NCI-H1417 (cell line): ENCODE data around the gene SPCS1.
A peak's percentile ranks its signal among the peaks of the same experiment; 100 is the strongest.
"Not testable (repeated sequence)": the region's sequence is repeated elsewhere in the genome, so short reads cannot be mapped to it uniquely, and the experiment has no call there.

Source experiments
- DNase-seq, 3 experiments: peaks; one replicate each; lab custom pipeline; 2025; lab: John Stamatoyannopoulos, UW

Gene SPCS1

GRCh38 chr3:52694528-52695189 lies 11.2 kb upstream of the SPCS1 start:
- no peak for DNase-seq

GRCh38 chr3:52695798-52696671 lies 9.9 kb upstream of the SPCS1 start:
- DNase-seq, result no peak

- DNase-seq, result no peak
Observed at GRCh38 chr3:52696830-52697631, 8.9 kb upstream of the SPCS1 start.

GRCh38 chr3:52697632-52697965 lies 8.3 kb upstream of the SPCS1 start:
- no peak for DNase-seq

GRCh38 chr3:52703341-52703740 lies 2.6 kb upstream of the SPCS1 start:
- no peak for DNase-seq

- peak in 2 of 3 experiments; percentile 42 to 54 for DNase-seq
Observed at GRCh38 chr3:52704611-52705437, 1.1 kb upstream of the SPCS1 start.

GRCh38 chr3:52705438-52705687 lies 543 bp upstream of the SPCS1 start:
- DNase-seq, result no peak

GRCh38 chr3:52707585-52707984 lies 1.7 kb downstream of the SPCS1 start:
- DNase-seq, result no peak

GRCh38 chr3:52710512-52710911 lies 4.6 kb downstream of the SPCS1 start:
- no peak for DNase-seq

- DNase-seq, result no peak
Observed at GRCh38 chr3:52712291-52713212, 6.6 kb downstream of the SPCS1 start.

GRCh38 chr3:52714335-52715302 lies 8.7 kb downstream of the SPCS1 start:
- DNase-seq, result no peak

GRCh38 chr3:52715714-52716305 lies 9.9 kb downstream of the SPCS1 start:
- DNase-seq, result no peak

GRCh38 chr3:52719618-52720017 lies 13.7 kb downstream of the SPCS1 start:
- no peak for DNase-seq

GRCh38 chr3:52721002-52721729 lies 15.3 kb downstream of the SPCS1 start:
- DNase-seq, result no peak

GRCh38 chr3:52721730-52722008 lies 15.8 kb downstream of the SPCS1 start:
- no peak for DNase-seq

- no peak for DNase-seq
Observed at GRCh38 chr3:52722491-52722890, 16.6 kb downstream of the SPCS1 start.

GRCh38 chr3:52723935-52724334 lies 18.0 kb downstream of the SPCS1 start:
- no peak for DNase-seq

GRCh38 chr3:52724511-52724910 lies 18.6 kb downstream of the SPCS1 start:
- no peak for DNase-seq

GRCh38 chr3:52728753-52729152 lies 22.8 kb downstream of the SPCS1 start:
- not testable (repeated sequence) for DNase-seq
